GM23248 (cell line): ENCODE results near the gene PSMG3. TPM values are rescaled to one million over a fixed set of nuclear protein-coding genes. Genes with fewer than 3 reads are reported as not detected.
"Not testable (repeated sequence)": the region's sequence is repeated elsewhere in the genome, so short reads cannot be mapped to it uniquely, and the experiment has no call there.

Source experiments
- DNase-seq: peaks from one replicate; pipeline ENCODE4 v3.0.0-alpha.2; 2015
- H2AFZ ChIP-seq: fragments of 200-600 bp; sonication (generic); 2 replicates; pipeline ENCODE4 v1.6.1; 2016; ENCODE audit warnings: antibody characterized with exemption
- H3F3A ChIP-seq: fragments of 200-600 bp; sonication (generic); 2 replicates; pipeline ENCODE4 v1.6.1; 2016; ENCODE audit warnings: mild to moderate bottlenecking, antibody characterized with exemption, mixed run types; ENCODE audit not compliant: insufficient read depth
- H3K27ac ChIP-seq: fragments of 200-600 bp; sonication (generic); 2 replicates; pipeline ENCODE4 v1.5.1; 2016; ENCODE audit warnings: mild to moderate bottlenecking
- H3K27me3 ChIP-seq: fragments of 200-600 bp; sonication (generic); replicated peaks from 2 replicates; pipeline ENCODE4 v1.6.1; 2016; ENCODE audit warnings: mild to moderate bottlenecking; ENCODE audit not compliant: insufficient read depth
- H3K36me3 ChIP-seq: fragments of 200-600 bp; sonication (generic); 2 replicates; pipeline ENCODE4 v1.6.1; 2016; ENCODE audit warnings: low read depth, mild to moderate bottlenecking
- H3K4me1 ChIP-seq: fragments of 200-600 bp; sonication (generic); 2 replicates; pipeline ENCODE4 v1.6.1; 2016; ENCODE audit warnings: mild to moderate bottlenecking; ENCODE audit not compliant: insufficient read depth
- H3K4me2 ChIP-seq: fragments of 200-600 bp; sonication (generic); one replicate; pipeline ENCODE4 v1.6.1; 2016; ENCODE audit warnings: mild to moderate bottlenecking; ENCODE audit not compliant: unreplicated experiment
- H3K4me3 ChIP-seq: fragments of 200-600 bp; sonication (generic); 2 replicates; pipeline ENCODE4 v1.5.1; 2016; ENCODE audit warnings: mild to moderate bottlenecking
- H3K79me2 ChIP-seq: fragments of 200-600 bp; sonication (generic); 2 replicates; pipeline ENCODE4 v1.6.1; 2016; ENCODE audit warnings: mild to moderate bottlenecking; ENCODE audit not compliant: insufficient read depth
- H3K9ac ChIP-seq: fragments of 200-600 bp; sonication (generic); 2 replicates; pipeline ENCODE4 v1.6.1; 2016; ENCODE audit warnings: mild to moderate bottlenecking
- H3K9me2 ChIP-seq: fragments of 200-600 bp; sonication (generic); 2 replicates; pipeline ENCODE4 v1.6.1; 2016; ENCODE audit warnings: mixed run types, mild to moderate bottlenecking, moderate library complexity; ENCODE audit not compliant: insufficient read depth
- H3K9me3 ChIP-seq: fragments of 200-600 bp; sonication (generic); one replicate; pipeline ENCODE4 v1.6.1; 2017; ENCODE audit warnings: low read depth
- H4K20me1 ChIP-seq: fragments of 200-600 bp; sonication (generic); 2 replicates; pipeline ENCODE4 v1.6.0; 2016; ENCODE audit not compliant: insufficient read depth
- EZH2 ChIP-seq: fragments of 200-600 bp; sonication (generic); IDR thresholded peaks from 2 replicates; pipeline ENCODE4 v1.6.1; 2018; ENCODE audit warnings: antibody characterized with exemption, mild to moderate bottlenecking; ENCODE audit not compliant: insufficient read depth, poor library complexity, severe bottlenecking
- EZH2phosphoT487 ChIP-seq: fragments of 200-600 bp; sonication (generic); IDR thresholded peaks from 2 replicates; pipeline ENCODE4 v1.6.1; 2018; ENCODE audit warnings: antibody characterized with exemption, moderate library complexity, mild to moderate bottlenecking, low read depth; ENCODE audit not compliant: insufficient read depth
- WGBS, 2 experiments: methylation state at CpG; one replicate each; pipeline ENCODE4 v1.1.6; 2015 to 2017; ENCODE audit warnings: low lambda C conversion rate in 2 of 2, low coverage in 1 of 2; ENCODE audit errors: missing lambda C conversion rate in 2 of 2; 5-methylcytosine and 5-hydroxymethylcytosine counted together
- in situ Hi-C: fragments of 300-500 bp; cut with MboI; formaldehyde crosslinking; loops from 2 replicates; pipeline ENCODE4 v1.15.0; 2020
- polyA plus RNA-seq: library from polyadenylated mRNA; unstranded; fragments of >200 nt; fragmentation: Nextera tagmentation; extraction: Ambion mirVana; gene quantifications from 2 replicates; pipeline ENCODE4 v1.2.1, GENCODE V29; 2016
- total RNA-seq: library from RNA; depleted of rRNA; stranded (reverse); fragments of >200 nt; shearing (Covaris generic); gene quantifications from 2 replicates; pipeline ENCODE4 v1.2.3, GENCODE V29; 2014

Gene PSMG3
- total and polyA plus RNA-seq, 2 experiments from 2014 or later: 28.3 to 58.1 TPM

- in situ Hi-C loops: loop anchor here (10.0 kb wide), 1 partner anchor 628 kb away; no protein-coding TSS in a partner anchor
- WGBS, 2 experiments: 51 to 58% methylated on average over 37 to 40 of the region's 42 CpGs
- Histone ChIP-seq H4K20me1 (no peaks in the 10 kb centered on the region), H3F3A (no peaks in the 10 kb centered on the region), H3K4me2 (no peak overlapping the region), H3K9me3 (no peaks in the 10 kb centered on the region), H3K9ac (no peak overlapping the region), H3K27me3 (peaks cover 7% of the 10 kb centered on the region; the same call in 1 of the 2 replicates), H3K27ac (no peak overlapping the region), H3K79me2 (no peaks in the 10 kb centered on the region), H2AFZ (no peak overlapping the region), H3K4me1 (no peaks in the 10 kb centered on the region), H3K9me2 (no peaks in the 10 kb centered on the region), H3K4me3 (no peak overlapping the region), H3K36me3 (no peaks in the 10 kb centered on the region)
- no peak for DNase-seq
- TF ChIP-seq EZH2phosphoT487 (no peak), EZH2 (no peak)
These were observed 17.2 kb upstream of the PSMG3 start for GRCh38 chr7:1586827-1587705.

DNA sequence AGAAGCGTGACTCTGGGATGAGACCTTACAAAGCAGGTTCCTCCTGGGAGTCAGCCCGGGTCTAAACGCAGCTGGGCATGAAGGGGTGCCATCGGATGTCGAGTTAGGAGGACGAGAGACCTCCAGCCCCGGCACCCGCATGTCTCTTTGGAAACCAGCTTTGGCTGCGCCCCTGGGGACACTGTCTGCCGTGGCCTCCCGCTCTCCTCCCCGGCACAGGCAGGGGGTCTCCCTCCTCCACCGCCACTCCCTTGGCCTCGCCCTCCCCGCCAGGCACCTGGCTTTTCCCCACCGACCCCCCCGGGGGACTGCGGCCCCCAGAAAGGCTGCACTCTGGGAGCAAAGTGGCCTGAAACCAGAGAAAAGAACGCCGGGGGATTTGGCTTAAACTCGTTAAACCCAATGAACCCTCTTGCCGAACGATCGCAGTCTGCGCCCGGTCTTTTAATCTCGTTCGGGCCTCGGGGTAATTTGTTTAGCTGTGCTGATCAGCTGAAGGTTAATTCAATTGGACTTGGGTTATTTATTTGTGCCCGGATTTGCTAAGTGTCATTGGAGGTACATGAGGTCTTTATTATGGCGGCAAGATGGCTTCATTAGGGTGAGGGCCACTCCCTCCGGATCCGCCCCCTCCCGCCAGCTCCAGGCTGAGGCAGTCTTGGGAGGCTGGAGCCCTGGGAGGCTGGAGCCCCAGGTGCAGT lies 16.4 kb upstream of the PSMG3 start:
- Histone ChIP-seq H3F3A (no peaks in the 10 kb centered on the region), H3K27me3 (no peaks in the 10 kb centered on the region; the same call in 1 of the 2 replicates), H3K9ac (no peak overlapping the region), H4K20me1 (no peaks in the 10 kb centered on the region), H2AFZ (no peak overlapping the region), H3K27ac (no peak overlapping the region), H3K9me2 (no peaks in the 10 kb centered on the region), H3K36me3 (no peaks in the 10 kb centered on the region), H3K4me3 (no peak overlapping the region), H3K9me3 (no peaks in the 10 kb centered on the region), H3K4me1 (no peaks in the 10 kb centered on the region), H3K79me2 (no peaks in the 10 kb centered on the region), H3K4me2 (no peak overlapping the region)
- no peak for DNase-seq
- 62 to 64% methylated on average over 30 to 34 of the region's 34 CpGs for WGBS, 2 experiments
- in situ Hi-C loops: loop anchor here (10.0 kb wide), 1 partner anchor 629 kb away; no protein-coding TSS in a partner anchor
- no peak for TF ChIP-seq EZH2phosphoT487
- TF ChIP-seq EZH2: no peak

DNA sequence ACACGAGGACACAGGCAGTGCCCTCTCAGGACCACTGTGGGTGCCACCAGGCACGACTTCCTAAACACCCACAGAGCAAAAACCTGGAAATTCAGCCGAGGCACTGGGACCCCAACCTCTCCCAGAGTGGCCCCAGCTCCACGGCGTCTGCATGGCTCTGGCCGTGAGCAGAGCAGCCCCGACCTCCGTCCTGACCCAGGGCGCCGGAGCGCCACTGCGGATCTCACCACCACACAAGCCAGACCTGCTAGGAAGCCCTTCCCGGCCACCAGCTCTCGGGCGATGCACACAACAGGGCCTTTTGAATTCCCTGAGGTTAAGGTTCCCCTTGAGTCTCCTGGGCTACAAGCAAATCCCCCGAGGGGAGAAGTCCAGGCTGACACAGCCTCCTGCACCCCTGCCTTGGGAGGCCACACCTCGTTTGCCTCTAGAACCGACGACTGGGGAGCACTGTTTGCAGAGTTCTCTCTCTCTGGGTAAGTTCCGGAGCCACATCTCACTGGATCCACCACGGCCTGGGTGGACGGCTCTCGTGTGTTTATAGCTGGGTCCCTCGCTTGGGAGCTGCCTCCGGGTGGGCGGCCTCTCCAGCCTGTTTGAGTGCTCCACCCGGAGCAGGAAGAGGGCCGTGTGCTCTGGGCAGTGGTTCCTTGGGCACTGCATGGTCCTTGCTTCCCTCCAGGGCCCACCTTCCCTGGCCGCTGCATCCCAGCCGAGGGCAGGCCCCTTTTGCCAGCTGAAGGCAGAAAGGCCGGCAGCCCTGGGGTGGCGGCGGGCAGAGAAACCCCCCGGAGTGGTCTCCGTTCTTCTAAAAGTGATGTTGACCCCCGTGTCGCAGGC lies 15.5 kb upstream of the PSMG3 start:
- Histone ChIP-seq H2AFZ (no peak overlapping the region), H4K20me1 (no peaks in the 10 kb centered on the region), H3K27me3 (no peaks in the 10 kb centered on the region; the same call in 1 of the 2 replicates), H3K9me2 (no peaks in the 10 kb centered on the region), H3K27ac (no peak overlapping the region), H3K79me2 (no peaks in the 10 kb centered on the region), H3K4me1 (no peaks in the 10 kb centered on the region), H3K4me2 (no peak overlapping the region), H3K9me3 (no peaks in the 10 kb centered on the region), H3K9ac (no peak overlapping the region), H3F3A (no peaks in the 10 kb centered on the region), H3K4me3 (no peak overlapping the region), H3K36me3 (no peaks in the 10 kb centered on the region)
- no peak for DNase-seq
- in situ Hi-C loops: loop anchor here (10.0 kb wide), 1 partner anchor 629 kb away; no protein-coding TSS in a partner anchor
- TF ChIP-seq EZH2 (no peak), EZH2phosphoT487 (no peak)
- WGBS, 2 experiments: 83 to 86% methylated on average over 34 to 35 of the region's 37 CpGs

DNA sequence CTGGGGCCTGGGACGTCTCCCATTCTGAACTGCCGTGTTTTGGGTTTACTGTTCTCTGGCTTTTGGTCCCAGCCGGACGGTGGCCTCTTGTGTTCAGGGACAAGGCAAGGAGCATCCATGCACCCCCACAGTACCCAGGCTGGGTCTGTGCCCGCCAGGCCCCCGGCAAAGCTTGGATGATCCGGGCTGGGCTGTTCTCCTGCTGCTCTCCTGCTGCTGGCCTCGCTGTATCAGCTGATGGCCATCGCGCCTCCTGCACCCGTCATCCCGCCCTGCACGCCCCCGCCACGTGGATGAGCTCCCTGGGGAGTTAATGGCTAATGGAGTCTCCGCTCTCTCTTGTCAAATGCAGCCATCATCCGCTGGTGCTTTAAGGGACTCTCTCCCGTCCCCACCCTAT lies 14.9 kb upstream of the PSMG3 start:
- 84 to 87% methylated on average over 16 to 18 of the region's 18 CpGs for WGBS, 2 experiments
- DNase-seq: no peak
- Histone ChIP-seq H4K20me1 (no peaks in the 10 kb centered on the region), H3K4me2 (no peak overlapping the region), H2AFZ (no peak overlapping the region), H3K27ac (no peak overlapping the region), H3K27me3 (no peaks in the 10 kb centered on the region), H3K9me3 (no peaks in the 10 kb centered on the region), H3F3A (no peaks in the 10 kb centered on the region), H3K4me1 (no peaks in the 10 kb centered on the region), H3K9ac (no peak overlapping the region), H3K79me2 (no peaks in the 10 kb centered on the region), H3K36me3 (no peaks in the 10 kb centered on the region), H3K4me3 (no peak overlapping the region), H3K9me2 (no peaks in the 10 kb centered on the region)
- TF ChIP-seq EZH2 (no peak), EZH2phosphoT487 (no peak)
- in situ Hi-C loops: loop anchor here (10.0 kb wide), 1 partner anchor 630 kb away; no protein-coding TSS in a partner anchor

- H2AFZ ChIP-seq, H3K36me3 ChIP-seq, H3K27ac ChIP-seq, H3K4me2 ChIP-seq, H3K9me3 ChIP-seq, H4K20me1 ChIP-seq, H3F3A ChIP-seq, H3K79me2 ChIP-seq, H3K9ac ChIP-seq, H3K4me1 ChIP-seq, H3K27me3 ChIP-seq, H3K4me3 ChIP-seq, DNase-seq, H3K9me2 ChIP-seq: not testable (repeated sequence)
- 77 to 78% methylated on average over 17 to 19 of the region's 19 CpGs for WGBS, 2 experiments
- in situ Hi-C loops: loop anchor here (10.0 kb wide), 1 partner anchor 631 kb away; no protein-coding TSS in a partner anchor
These were observed 13.6 kb upstream of the PSMG3 start for GRCh38 chr7:1583241-1583930.
